Measurements from ENCODE around the gene RGS11. TPM values are rescaled to one million over a fixed set of nuclear protein-coding genes. Genes with fewer than 3 reads are reported as not detected.
A peak's percentile ranks its signal among the peaks of the same experiment; 100 is the strongest.

The RGS11 gene
- total RNA-seq, 1 experiment from 2014 or later = 2.9 TPM

DNA sequence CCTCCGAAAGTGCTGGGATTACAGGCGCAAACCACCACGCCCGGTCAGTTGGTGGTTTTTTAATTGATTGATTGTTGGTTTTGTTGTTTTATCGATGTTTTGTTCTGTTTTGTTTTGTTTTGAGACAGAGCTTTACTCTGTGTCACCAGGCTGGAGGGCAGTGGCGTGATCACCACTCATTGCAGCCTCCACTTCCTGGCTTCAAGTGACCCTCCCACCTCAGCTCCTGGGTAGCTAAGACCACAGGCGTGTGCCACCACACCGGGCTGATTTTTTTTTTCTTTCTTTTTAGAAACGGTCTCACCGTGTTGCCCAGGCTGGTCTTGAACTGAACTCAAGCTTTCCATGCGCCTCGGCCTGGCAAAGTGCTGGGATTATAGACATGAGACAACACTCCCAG is 28.7 kb downstream of the RGS11 start:
- Histone ChIP-seq H3K18ac (ENCODE audit: insufficient read length, low read depth, low read length) (no peak overlapping the region), H3K4me2 (ENCODE audit: insufficient read depth, insufficient read length, low read length) (no peak overlapping the region), H2AK5ac (ENCODE audit: insufficient read length, low read length) (no peak overlapping the region), H2BK15ac (ENCODE audit: low read depth, low read length) (no peak overlapping the region), H4K5ac (ENCODE audit: insufficient read length, low read depth, low read length) (no peak overlapping the region), H3K56ac (ENCODE audit: insufficient read length, low read depth, low read length) (no peak overlapping the region), H3K9me3 (ENCODE audit: control insufficient read depth, low read depth, low read length) (no peaks in the 10 kb centered on the region), H3K4ac (ENCODE audit: low read depth, low read length) (no peak overlapping the region), H2BK20ac (ENCODE audit: low read depth, low read length, poor library complexity, severe bottlenecking) (no peak overlapping the region), H3K79me2 (ENCODE audit: insufficient read depth, low read length) (no peaks in the 10 kb centered on the region; the same call in 1 of the 2 replicates), H3K23ac (ENCODE audit: insufficient read length, low read depth, low read length) (no peak overlapping the region), H3T11ph (ENCODE audit: low read length) (no peak overlapping the region), H3K23me2 (ENCODE audit: insufficient read length, low read depth, low read length, poor library complexity, severe bottlenecking) (no peaks in the 10 kb centered on the region), H2BK12ac (ENCODE audit: insufficient read length, low read depth, low read length) (no peak overlapping the region), H2AFZ (ENCODE audit: low read length) (no peak overlapping the region), H3K14ac (ENCODE audit: insufficient read depth, low read length) (no peak overlapping the region), H4K91ac (ENCODE audit: insufficient read length, low read depth, low read length) (no peak overlapping the region), H4K20me1 (ENCODE audit: control insufficient read depth, insufficient read depth, insufficient read length) (no peaks in the 10 kb centered on the region), H3K79me1 (ENCODE audit: insufficient read depth, low read depth, low read length, poor library complexity, severe bottlenecking) (peaks cover 8% of the 10 kb centered on the region), H2BK120ac (ENCODE audit: low read depth, low read length, poor library complexity, severe bottlenecking) (no peak overlapping the region), H3K4me1 (ENCODE audit: insufficient read depth, low read length) (no peaks in the 10 kb centered on the region), H3K27me3 (ENCODE audit: insufficient read depth, low read length) (no peaks in the 10 kb centered on the region), H3K9ac (ENCODE audit: extremely low read depth, insufficient read length, low read length) (no peak overlapping the region), H4K8ac (replicated peaks; ENCODE audit: insufficient read length, low read depth, low read length) (no peak overlapping the region), H3K27ac (ENCODE audit: insufficient read length, low read depth, low read length) (no peak overlapping the region), H2BK5ac (ENCODE audit: insufficient read length, low read length) (no peak overlapping the region)
- Mint-ChIP-seq H3K27me3 (ENCODE audit: low read depth) (no peaks in the 10 kb centered on the region), H3K27ac (peak overlapping the region in 2 of 3 experiments; percentile 20 to 63; a peak in 1 of 7 replicates), H3K4me3 (no peak overlapping the region), H3K9me3 (no peaks in the 10 kb centered on the region), H3K36me3 (ENCODE audit: insufficient read depth in 1 of 3, low read depth in 3 of 3) (peaks cover 0 to 11% (median 10%) of the 10 kb centered on the region in 3 experiments; a peak in 4 of 7 replicates), H3K4me1 (peaks cover 0 to under 1% of the 10 kb centered on the region in 2 experiments; a peak in 2 of 4 replicates)
- no peak for DNase-seq
- no CpG with 5 or more reads among the region's 12 CpGs for WGBS (ENCODE audit: extremely low coverage, insufficient read length, low lambda C conversion rate)
- TF ChIP-seq, protein P1, sequence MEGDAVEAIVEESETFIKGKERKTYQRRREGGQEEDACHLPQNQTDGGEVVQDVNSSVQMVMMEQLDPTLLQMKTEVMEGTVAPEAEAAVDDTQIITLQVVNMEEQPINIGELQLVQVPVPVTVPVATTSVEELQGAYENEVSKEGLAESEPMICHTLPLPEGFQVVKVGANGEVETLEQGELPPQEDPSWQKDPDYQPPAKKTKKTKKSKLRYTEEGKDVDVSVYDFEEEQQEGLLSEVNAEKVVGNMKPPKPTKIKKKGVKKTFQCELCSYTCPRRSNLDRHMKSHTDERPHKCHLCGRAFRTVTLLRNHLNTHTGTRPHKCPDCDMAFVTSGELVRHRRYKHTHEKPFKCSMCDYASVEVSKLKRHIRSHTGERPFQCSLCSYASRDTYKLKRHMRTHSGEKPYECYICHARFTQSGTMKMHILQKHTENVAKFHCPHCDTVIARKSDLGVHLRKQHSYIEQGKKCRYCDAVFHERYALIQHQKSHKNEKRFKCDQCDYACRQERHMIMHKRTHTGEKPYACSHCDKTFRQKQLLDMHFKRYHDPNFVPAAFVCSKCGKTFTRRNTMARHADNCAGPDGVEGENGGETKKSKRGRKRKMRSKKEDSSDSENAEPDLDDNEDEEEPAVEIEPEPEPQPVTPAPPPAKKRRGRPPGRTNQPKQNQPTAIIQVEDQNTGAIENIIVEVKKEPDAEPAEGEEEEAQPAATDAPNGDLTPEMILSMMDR (conservative IDR thresholded peaks at IDR 0.05) = no peak
